Neural progenitor cell (in vitro differentiated cells): ENCODE measurements around the gene FAM151A. TPM values are rescaled to one million over a fixed set of nuclear protein-coding genes. Genes with fewer than 3 reads are reported as not detected.

Experiments
- DNase-seq: peaks from one replicate; pipeline ENCODE4 v3.0.0-alpha.2; 2016; ENCODE audit warnings: low spot score
- H2AFZ ChIP-seq: fragments of 200-600 bp; sonication (generic); replicated peaks from 2 replicates; pipeline ENCODE4 v1.6.1; 2016; ENCODE audit warnings: antibody characterized with exemption
- H3F3A ChIP-seq: fragments of 200-600 bp; sonication (generic); 2 replicates; pipeline ENCODE4 v1.6.1; 2016; ENCODE audit warnings: antibody characterized with exemption, low read depth
- H3K27ac ChIP-seq: fragments of 200-600 bp; sonication (generic); 2 replicates; pipeline ENCODE4 v1.5.1; 2016; ENCODE audit warnings: mild to moderate bottlenecking
- H3K27me3 ChIP-seq: fragments of 200-600 bp; sonication (generic); 2 replicates; pipeline ENCODE4 v1.6.1; 2016; ENCODE audit warnings: mild to moderate bottlenecking, moderate library complexity
- H3K36me3 ChIP-seq: fragments of 200-600 bp; sonication (generic); 2 replicates; pipeline ENCODE4 v1.5.1; 2016
- H3K4me1 ChIP-seq: fragments of 200-600 bp; sonication (generic); 2 replicates; pipeline ENCODE4 v1.6.1; 2016; ENCODE audit warnings: mixed run types
- H3K4me2 ChIP-seq: fragments of 200-600 bp; sonication (generic); 2 replicates; pipeline ENCODE4 v1.6.1; 2016
- H3K4me3 ChIP-seq: fragments of 200-600 bp; sonication (generic); 2 replicates; pipeline ENCODE4 v1.5.1; 2016
- H3K79me2 ChIP-seq: fragments of 200-600 bp; sonication (generic); 2 replicates; pipeline ENCODE4 v1.6.1; 2016; ENCODE audit warnings: low read depth
- H3K9ac ChIP-seq: fragments of 200-600 bp; sonication (generic); 2 replicates; pipeline ENCODE4 v1.6.1; 2016
- H3K9me3 ChIP-seq: fragments of 200-600 bp; sonication (generic); 2 replicates; pipeline ENCODE4 v1.5.1; 2016; ENCODE audit warnings: low read depth
- H4K20me1 ChIP-seq: fragments of 200-600 bp; sonication (generic); 2 replicates; pipeline ENCODE4 v1.6.1; 2016; ENCODE audit warnings: low read depth
- H3K27ac Mint-ChIP-seq: 3 replicates; pipeline ENCODE4 v1.8.0; 2021; ENCODE audit warnings: mixed read lengths
- H3K27me3 Mint-ChIP-seq: 2 replicates; pipeline ENCODE4 v1.8.0; 2022; ENCODE audit warnings: low read depth, mild to moderate bottlenecking, inconsistent platforms, moderate library complexity, mixed read lengths; ENCODE audit not compliant: insufficient read depth
- H3K36me3 Mint-ChIP-seq: 3 replicates; pipeline ENCODE4 v1.8.0; 2021; ENCODE audit warnings: mixed read lengths
- H3K4me1 Mint-ChIP-seq: 3 replicates; pipeline ENCODE4 v1.8.0; 2021; ENCODE audit warnings: mixed read lengths
- H3K4me3 Mint-ChIP-seq: 3 replicates; pipeline ENCODE4 v1.8.0; 2021; ENCODE audit warnings: mild to moderate bottlenecking, moderate library complexity, mixed read lengths
- H3K9me3 Mint-ChIP-seq: 3 replicates; pipeline ENCODE4 v1.8.0; 2020; ENCODE audit warnings: mixed read lengths
- EZH2 ChIP-seq: fragments of 200-600 bp; sonication (generic); IDR thresholded peaks from 2 replicates; pipeline ENCODE4 v1.6.1; 2017; ENCODE audit warnings: antibody characterized with exemption, mild to moderate bottlenecking, moderate library complexity
- EZH2phosphoT487 ChIP-seq: fragments of 200-600 bp; sonication (generic); IDR thresholded peaks from 2 replicates; pipeline ENCODE4 v1.6.1; 2017; ENCODE audit warnings: antibody characterized with exemption
- total RNA-seq: library from RNA; depleted of rRNA; stranded (reverse); fragments of >200 nt; gene quantifications from 2 replicates; pipeline ENCODE4 v1.2.3, GENCODE V29; 2015; ENCODE audit warnings: low replicate concordance
- TF ChIP-seq, protein P1 (sequence below): fragments of 200-600 bp; sonication (generic); IDR thresholded peaks from 2 replicates; pipeline ENCODE4 v1.5.1; 2017; ENCODE audit warnings: antibody characterized with exemption, mild to moderate bottlenecking

FAM151A gene
- total RNA-seq, 1 donor from 2014 or later, result not detected

- no peaks in the 10 kb centered on the region for H3K36me3 Mint-ChIP-seq
- peaks cover 29% of the 10 kb centered on the region for H3K4me1 Mint-ChIP-seq
- no peaks in the 10 kb centered on the region for H3K79me2 ChIP-seq
These were observed 22.2 kb downstream of the FAM151A start for GRCh38 chr1:54600947-54601721.

GRCh38 chr1:54599211-54599823 is 24.0 kb downstream of the FAM151A start:
- H3K36me3 ChIP-seq, result no peaks in the 10 kb centered on the region
- Mint-ChIP-seq H3K27ac (no peak overlapping the region), H3K4me1 (peaks cover 25% of the 10 kb centered on the region), H3K27me3 (peaks cover 2% of the 10 kb centered on the region), H3K36me3 (no peaks in the 10 kb centered on the region), H3K4me3 (no peak overlapping the region), H3K9me3 (no peaks in the 10 kb centered on the region)
- H3K4me3 ChIP-seq, result no peak overlapping the region
- no peaks in the 10 kb centered on the region for H3K79me2 ChIP-seq
- H3F3A ChIP-seq, result no peaks in the 10 kb centered on the region
- TF ChIP-seq, protein P1, sequence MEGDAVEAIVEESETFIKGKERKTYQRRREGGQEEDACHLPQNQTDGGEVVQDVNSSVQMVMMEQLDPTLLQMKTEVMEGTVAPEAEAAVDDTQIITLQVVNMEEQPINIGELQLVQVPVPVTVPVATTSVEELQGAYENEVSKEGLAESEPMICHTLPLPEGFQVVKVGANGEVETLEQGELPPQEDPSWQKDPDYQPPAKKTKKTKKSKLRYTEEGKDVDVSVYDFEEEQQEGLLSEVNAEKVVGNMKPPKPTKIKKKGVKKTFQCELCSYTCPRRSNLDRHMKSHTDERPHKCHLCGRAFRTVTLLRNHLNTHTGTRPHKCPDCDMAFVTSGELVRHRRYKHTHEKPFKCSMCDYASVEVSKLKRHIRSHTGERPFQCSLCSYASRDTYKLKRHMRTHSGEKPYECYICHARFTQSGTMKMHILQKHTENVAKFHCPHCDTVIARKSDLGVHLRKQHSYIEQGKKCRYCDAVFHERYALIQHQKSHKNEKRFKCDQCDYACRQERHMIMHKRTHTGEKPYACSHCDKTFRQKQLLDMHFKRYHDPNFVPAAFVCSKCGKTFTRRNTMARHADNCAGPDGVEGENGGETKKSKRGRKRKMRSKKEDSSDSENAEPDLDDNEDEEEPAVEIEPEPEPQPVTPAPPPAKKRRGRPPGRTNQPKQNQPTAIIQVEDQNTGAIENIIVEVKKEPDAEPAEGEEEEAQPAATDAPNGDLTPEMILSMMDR, result no peak
- TF ChIP-seq EZH2 (no peak), EZH2phosphoT487 (no peak)
- H3K4me1 ChIP-seq, result no peaks in the 10 kb centered on the region
- H3K27ac ChIP-seq, result no peak overlapping the region
- H3K27me3 ChIP-seq, result no peaks in the 10 kb centered on the region
- no peaks in the 10 kb centered on the region for H3K9me3 ChIP-seq
- no peak overlapping the region for H3K4me2 ChIP-seq
- H2AFZ ChIP-seq, result no peak overlapping the region
- DNase-seq, result no peak
- no peaks in the 10 kb centered on the region for H4K20me1 ChIP-seq
- H3K9ac ChIP-seq, result no peak overlapping the region

More at GRCh38 chr1:54600947-54601721, 22.2 kb downstream of the FAM151A start:
- H3K4me3 Mint-ChIP-seq, result no peak overlapping the region
- H3K9me3 Mint-ChIP-seq, result no peaks in the 10 kb centered on the region
- peaks cover 4% of the 10 kb centered on the region for H3K27me3 Mint-ChIP-seq
- Histone ChIP-seq H3K27ac (no peak overlapping the region), H3K9me3 (no peaks in the 10 kb centered on the region), H3F3A (no peaks in the 10 kb centered on the region), H3K4me1 (no peaks in the 10 kb centered on the region), H4K20me1 (no peaks in the 10 kb centered on the region), H3K4me3 (no peak overlapping the region), H3K36me3 (no peaks in the 10 kb centered on the region), H3K9ac (no peak overlapping the region), H3K27me3 (no peaks in the 10 kb centered on the region), H3K4me2 (no peak overlapping the region), H2AFZ (no peak overlapping the region)
- TF ChIP-seq EZH2, result no peak
- TF ChIP-seq, protein P1, result no peak
- no peak for TF ChIP-seq EZH2phosphoT487
- no peak for DNase-seq
- H3K27ac Mint-ChIP-seq, result peak overlapping the region; percentile 74

- H3K27me3 ChIP-seq, result no peaks in the 10 kb centered on the region
- DNase-seq, result no peak
- no peaks in the 10 kb centered on the region for H3K9me3 Mint-ChIP-seq
- H3K4me1 Mint-ChIP-seq, result peaks cover 22% of the 10 kb centered on the region
- H3K27ac ChIP-seq, result no peak overlapping the region
- no peak overlapping the region for H2AFZ ChIP-seq
- no peaks in the 10 kb centered on the region for H3F3A ChIP-seq
- no peak overlapping the region for H3K4me3 ChIP-seq
- TF ChIP-seq, protein P1, result no peak
- no peak for TF ChIP-seq EZH2
- TF ChIP-seq EZH2phosphoT487, result no peak
- no peaks in the 10 kb centered on the region for H4K20me1 ChIP-seq
- no peaks in the 10 kb centered on the region for H3K9me3 ChIP-seq
- H3K4me3 Mint-ChIP-seq, result no peak overlapping the region
- no peaks in the 10 kb centered on the region for H3K36me3 ChIP-seq
- no peak overlapping the region for H3K9ac ChIP-seq
- no peak overlapping the region for H3K4me2 ChIP-seq
- H3K4me1 ChIP-seq, result no peaks in the 10 kb centered on the region
- H3K79me2 ChIP-seq, result no peaks in the 10 kb centered on the region
- H3K27ac Mint-ChIP-seq, result peak overlapping the region; percentile 4
- no peaks in the 10 kb centered on the region for H3K36me3 Mint-ChIP-seq
- H3K27me3 Mint-ChIP-seq, result peaks cover 3% of the 10 kb centered on the region
These were observed 25.8 kb downstream of the FAM151A start for GRCh38 chr1:54597455-54598030.
